A673 (cell line): Measurements from ENCODE around the gene WIPF1.

Source experiments
- EZH2 ChIP-seq: fragments of 200-600 bp; sonication (generic); IDR thresholded peaks from 2 replicates; pipeline ENCODE4 v1.6.1; 2017; ENCODE audit warnings: borderline replicate concordance, low read depth, mild to moderate bottlenecking, mixed read lengths, antibody characterized with exemption, low read length; ENCODE audit not compliant: poor library complexity, severe bottlenecking
- TF ChIP-seq, protein P1 (sequence below): fragments of 300-800, 200-600 bp; sonication (generic); conservative IDR thresholded peaks from 2 replicates; pipeline ENCODE4 v1.5.1; 2017; ENCODE audit warnings: low read depth, mild to moderate bottlenecking, antibody characterized with exemption, low read length, moderate library complexity, mixed read lengths

- TF ChIP-seq, protein P1, sequence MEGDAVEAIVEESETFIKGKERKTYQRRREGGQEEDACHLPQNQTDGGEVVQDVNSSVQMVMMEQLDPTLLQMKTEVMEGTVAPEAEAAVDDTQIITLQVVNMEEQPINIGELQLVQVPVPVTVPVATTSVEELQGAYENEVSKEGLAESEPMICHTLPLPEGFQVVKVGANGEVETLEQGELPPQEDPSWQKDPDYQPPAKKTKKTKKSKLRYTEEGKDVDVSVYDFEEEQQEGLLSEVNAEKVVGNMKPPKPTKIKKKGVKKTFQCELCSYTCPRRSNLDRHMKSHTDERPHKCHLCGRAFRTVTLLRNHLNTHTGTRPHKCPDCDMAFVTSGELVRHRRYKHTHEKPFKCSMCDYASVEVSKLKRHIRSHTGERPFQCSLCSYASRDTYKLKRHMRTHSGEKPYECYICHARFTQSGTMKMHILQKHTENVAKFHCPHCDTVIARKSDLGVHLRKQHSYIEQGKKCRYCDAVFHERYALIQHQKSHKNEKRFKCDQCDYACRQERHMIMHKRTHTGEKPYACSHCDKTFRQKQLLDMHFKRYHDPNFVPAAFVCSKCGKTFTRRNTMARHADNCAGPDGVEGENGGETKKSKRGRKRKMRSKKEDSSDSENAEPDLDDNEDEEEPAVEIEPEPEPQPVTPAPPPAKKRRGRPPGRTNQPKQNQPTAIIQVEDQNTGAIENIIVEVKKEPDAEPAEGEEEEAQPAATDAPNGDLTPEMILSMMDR: no peak
- TF ChIP-seq EZH2: no peak
These were observed 79.2 kb downstream of the WIPF1 start for GRCh38 chr2:174518395-174518794.
